Activated T-cell treated with anti-CD3 and anti-CD28 coated beads for 48 hours (primary cell): ENCODE measurements around the gene THSD7B.
"Not testable (repeated sequence)": the region's sequence is repeated elsewhere in the genome, so short reads cannot be mapped to it uniquely, and the experiment has no call there.

Source experiments
- DNase-seq: peaks from one replicate; pipeline ENCODE4 v3.0.0-alpha.2; 2020; ENCODE audit warnings: low read depth

The THSD7B gene

GRCh38 chr2:137696916-137697315, 931.6 kb downstream of the THSD7B start:
- no peak for DNase-seq

- DNase-seq: not testable (repeated sequence)
Observed at GRCh38 chr2:137700250-137700649, 934.9 kb downstream of the THSD7B start.

- no peak for DNase-seq
Observed at GRCh38 chr2:137700681-137701080, 935.3 kb downstream of the THSD7B start.

- DNase-seq: no peak
Observed at GRCh38 chr2:137705296-137705695, 940.0 kb downstream of the THSD7B start.

GRCh38 chr2:137706786-137707613, 941.7 kb downstream of the THSD7B start:
- no peak for DNase-seq

- DNase-seq: no peak
Observed at GRCh38 chr2:137708311-137708710, 943.0 kb downstream of the THSD7B start.

- DNase-seq: no peak
Observed at GRCh38 chr2:137715731-137716191, 950.4 kb downstream of the THSD7B start.

GRCh38 chr2:137718786-137719185, 953.4 kb downstream of the THSD7B start:
- no peak for DNase-seq

GRCh38 chr2:137721733-137722132, 956.4 kb downstream of the THSD7B start:
- no peak for DNase-seq

- no peak for DNase-seq
Observed at GRCh38 chr2:137724912-137725311, 959.6 kb downstream of the THSD7B start.
